ENCODE measurements around the gene UXT. TPM values are rescaled to one million over a fixed set of nuclear protein-coding genes. Genes with fewer than 3 reads are reported as not detected.
"Not testable (repeated sequence)": the region's sequence is repeated elsewhere in the genome, so short reads cannot be mapped to it uniquely, and the experiment has no call there.

UXT gene
- total RNA-seq, 1 donor = 176 TPM

DNA sequence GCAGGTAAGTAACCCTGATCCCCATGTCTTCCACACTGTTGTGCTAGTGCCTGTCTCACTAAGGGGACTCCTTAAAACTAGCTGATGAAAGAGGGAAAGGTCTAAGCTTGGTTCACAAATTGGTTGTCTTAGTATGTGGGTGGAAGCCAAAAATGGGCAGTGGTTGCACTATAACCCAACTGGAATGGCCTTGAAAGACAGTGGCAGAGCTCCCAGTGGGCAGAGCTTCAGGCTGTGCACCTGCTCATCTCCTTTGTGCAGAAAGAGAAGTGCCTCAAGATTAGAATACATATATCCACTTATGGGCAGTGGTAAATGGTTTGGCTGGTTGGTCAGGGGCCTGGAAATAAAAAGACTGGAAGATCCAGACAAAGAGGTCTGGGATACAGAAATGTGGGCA is 46.6 kb downstream of the UXT start:
- Histone ChIP-seq H3K4me3 (ENCODE audit: low read length) (no peak overlapping the region), H3K9me3 (ENCODE audit: low read depth, low read length) (no peaks in the 10 kb centered on the region), H3K27me3 (ENCODE audit: insufficient read depth, low read length) (no peaks in the 10 kb centered on the region), H3K4me1 (ENCODE audit: insufficient read depth, low read length) (peaks cover 7% of the 10 kb centered on the region)

GRCh38 chrX:47611926-47612325 is 47.1 kb downstream of the UXT start:
- no peak overlapping the region for H3K4me3 ChIP-seq (ENCODE audit: low read length)
- no peaks in the 10 kb centered on the region for H3K9me3 ChIP-seq (ENCODE audit: low read depth, low read length)

DNA sequence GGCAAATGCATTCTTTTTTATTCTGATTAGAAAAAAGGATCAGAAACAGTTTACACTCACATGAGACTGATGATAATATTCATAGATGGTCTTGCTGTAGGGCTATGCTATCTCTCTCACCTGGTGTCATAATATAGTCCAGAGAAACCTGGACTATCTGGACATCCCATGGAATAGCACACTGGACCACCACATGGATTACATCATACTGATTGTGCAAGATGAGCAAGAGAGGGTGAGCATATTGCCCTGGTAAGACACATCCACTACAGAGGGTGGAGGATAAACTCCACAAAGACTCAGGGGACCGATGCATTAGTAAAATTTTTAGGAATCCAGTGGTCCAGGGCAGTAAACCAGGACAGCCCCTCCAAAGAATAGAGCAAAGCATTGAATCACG is 47.5 kb downstream of the UXT start:
- Histone ChIP-seq H3K27me3 (ENCODE audit: insufficient read depth, low read length) (no peaks in the 10 kb centered on the region), H3K4me1 (ENCODE audit: insufficient read depth, low read length) (peaks cover 7% of the 10 kb centered on the region), H3K9me3 (ENCODE audit: low read depth, low read length) (no peaks in the 10 kb centered on the region), H3K4me3 (ENCODE audit: low read length) (no peak overlapping the region)

More at GRCh38 chrX:47611926-47612325, 47.1 kb downstream of the UXT start:
- peaks cover 7% of the 10 kb centered on the region for H3K4me1 ChIP-seq (ENCODE audit: insufficient read depth, low read length)
- H3K27me3 ChIP-seq (ENCODE audit: insufficient read depth, low read length) = no peaks in the 10 kb centered on the region

DNA sequence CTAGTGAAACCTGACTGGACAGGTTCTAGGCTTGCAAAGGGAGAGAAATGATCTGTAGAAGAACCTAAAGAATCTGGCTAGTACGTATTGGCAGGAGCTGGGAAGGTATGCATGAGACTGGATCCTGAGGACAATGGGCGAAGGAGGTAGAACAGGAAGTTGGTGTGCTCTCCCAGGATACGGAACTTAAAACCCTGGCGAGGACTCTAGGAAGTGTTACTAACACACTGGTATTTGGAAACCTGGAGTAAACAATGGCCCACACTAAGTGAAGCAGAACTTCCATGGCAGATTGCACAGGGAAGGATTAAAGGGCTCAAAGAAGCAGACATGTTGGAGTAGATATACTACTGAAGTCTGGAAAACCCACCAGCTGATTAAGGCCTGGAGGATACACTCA is 48.5 kb downstream of the UXT start:
- H3K4me1 ChIP-seq (ENCODE audit: insufficient read depth, low read length) = peaks cover 7% of the 10 kb centered on the region
- H3K4me3 ChIP-seq (ENCODE audit: low read length) = no peak overlapping the region
- H3K9me3 ChIP-seq (ENCODE audit: low read depth, low read length) = no peaks in the 10 kb centered on the region
- H3K27me3 ChIP-seq (ENCODE audit: insufficient read depth, low read length) = no peaks in the 10 kb centered on the region

GRCh38 chrX:47608130-47608810 is 50.7 kb downstream of the UXT start:
- no peak overlapping the region for H3K4me3 ChIP-seq (ENCODE audit: low read length)
- H3K27me3 ChIP-seq (ENCODE audit: insufficient read depth, low read length) = no peaks in the 10 kb centered on the region
- peaks cover 7% of the 10 kb centered on the region for H3K4me1 ChIP-seq (ENCODE audit: insufficient read depth, low read length)
- no peaks in the 10 kb centered on the region for H3K9me3 ChIP-seq (ENCODE audit: low read depth, low read length)

GRCh38 chrX:47607091-47607490 is 51.9 kb downstream of the UXT start:
- Histone ChIP-seq H3K4me1 (ENCODE audit: insufficient read depth, low read length) (peaks cover 7% of the 10 kb centered on the region), H3K4me3 (ENCODE audit: low read length) (no peak overlapping the region), H3K9me3 (ENCODE audit: low read depth, low read length) (no peaks in the 10 kb centered on the region), H3K27me3 (ENCODE audit: insufficient read depth, low read length) (no peaks in the 10 kb centered on the region)

DNA sequence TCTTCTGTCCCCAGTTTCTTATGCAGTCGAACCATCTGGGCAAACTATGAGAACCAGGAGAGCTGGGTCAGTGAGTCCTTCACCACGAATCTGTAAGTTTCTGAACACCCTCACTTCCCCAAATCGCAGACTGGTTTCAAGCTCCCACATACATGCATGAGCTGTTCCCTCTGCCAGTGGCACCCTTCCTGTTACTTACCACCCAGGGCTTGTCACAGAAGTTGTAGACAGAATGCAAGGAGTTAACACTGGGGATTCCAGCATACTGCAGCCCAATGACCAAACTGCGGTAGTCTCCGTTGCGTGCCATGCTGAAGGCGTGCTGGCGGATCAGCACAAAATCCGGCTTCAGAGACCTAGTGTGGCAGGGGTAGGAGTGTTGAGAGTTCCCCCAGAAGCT is 54.0 kb downstream of the UXT start:
- H3K9me3 ChIP-seq (ENCODE audit: low read depth, low read length) = no peaks in the 10 kb centered on the region
- no peak overlapping the region for H3K4me3 ChIP-seq (ENCODE audit: low read length)
- H3K4me1 ChIP-seq (ENCODE audit: insufficient read depth, low read length) = peaks cover 7% of the 10 kb centered on the region
- H3K27me3 ChIP-seq (ENCODE audit: insufficient read depth, low read length) = no peaks in the 10 kb centered on the region

- H3K27me3 ChIP-seq (ENCODE audit: insufficient read depth, low read length); H3K4me1 ChIP-seq (ENCODE audit: insufficient read depth, low read length); H3K9me3 ChIP-seq (ENCODE audit: low read depth, low read length); H3K4me3 ChIP-seq (ENCODE audit: low read length): not testable (repeated sequence)
These were observed 55.9 kb downstream of the UXT start for GRCh38 chrX:47603125-47603524.

Other genes with a start within 250 kb of the UXT start
- 3.9 TPM for gene ZNF41, start 176.0 kb downstream of the UXT start, total RNA-seq
- gene ARAF, start 98.0 kb downstream of the UXT start, total RNA-seq = 48.4 TPM
- gene TIMP1, start 76.7 kb downstream of the UXT start, total RNA-seq = 70.5 TPM
- gene SYN1, start 39.3 kb downstream of the UXT start, total RNA-seq = 0.21 TPM
- gene CFP, start 29.2 kb downstream of the UXT start, total RNA-seq = 139 TPM
- 19.3 TPM for gene ELK1, start 8.6 kb downstream of the UXT start, total RNA-seq
- gene ZNF81, start 177.7 kb upstream of the UXT start, total RNA-seq = 3.7 TPM